Fibroblast of gingiva (primary cell): ENCODE results near the gene HNRNPUL1.
"Not testable (repeated sequence)": the region's sequence is repeated elsewhere in the genome, so short reads cannot be mapped to it uniquely, and the experiment has no call there.

Experiments
- DNase-seq: peaks from one replicate; pipeline ENCODE4 v3.0.0-alpha.2; 2011; ENCODE audit warnings: low read depth

HNRNPUL1 gene

GRCh38 chr19:41263850-41264580 is at the start of gene HNRNPUL1:
TSS of gene HNRNPUL1 (plus strand) at chr19:41264372. CDS start at chr19:41264504, 132 bp downstream.
- peak; percentile 100 for DNase-seq

- no peak for DNase-seq
These were observed 46.4 kb upstream of the HNRNPUL1 start for GRCh38 chr19:41217741-41218140.

- DNase-seq, result no peak
These were observed 45.9 kb upstream of the HNRNPUL1 start for GRCh38 chr19:41218249-41218614.

GRCh38 chr19:41218615-41219507 is 45.3 kb upstream of the HNRNPUL1 start, which contains the start of gene AXL:
TSS of gene AXL (plus strand) at chr19:41219223. CDS start at chr19:41219393, 170 bp downstream.
- DNase-seq, result peak; percentile 95

GRCh38 chr19:41219924-41220567 is 44.1 kb upstream of the HNRNPUL1 start:
- DNase-seq, result peak; percentile 74

GRCh38 chr19:41220811-41221210 is 43.4 kb upstream of the HNRNPUL1 start:
- DNase-seq, result no peak

- no peak for DNase-seq
These were observed 42.5 kb upstream of the HNRNPUL1 start for GRCh38 chr19:41221514-41222205.

GRCh38 chr19:41222240-41222639 is 41.9 kb upstream of the HNRNPUL1 start:
- no peak for DNase-seq

- peak; percentile 53 for DNase-seq
These were observed 40.5 kb upstream of the HNRNPUL1 start for GRCh38 chr19:41223431-41224234.

GRCh38 chr19:41224632-41225031 is 39.5 kb upstream of the HNRNPUL1 start:
- DNase-seq, result no peak

- DNase-seq, result peak; percentile 99
These were observed 38.7 kb upstream of the HNRNPUL1 start for GRCh38 chr19:41225238-41226052.

GRCh38 chr19:41226053-41226873 is 37.9 kb upstream of the HNRNPUL1 start:
- peak; percentile 89 for DNase-seq

- DNase-seq, result no peak
These were observed 37.2 kb upstream of the HNRNPUL1 start for GRCh38 chr19:41226874-41227390.

- no peak for DNase-seq
These were observed 35.7 kb upstream of the HNRNPUL1 start for GRCh38 chr19:41228486-41228885.

- not testable (repeated sequence) for DNase-seq
These were observed 34.8 kb upstream of the HNRNPUL1 start for GRCh38 chr19:41229338-41229737.

GRCh38 chr19:41230067-41230857 is 33.9 kb upstream of the HNRNPUL1 start:
- no peak for DNase-seq

GRCh38 chr19:41232686-41233085 is 31.5 kb upstream of the HNRNPUL1 start:
- DNase-seq, result no peak

- DNase-seq, result no peak
These were observed 30.4 kb upstream of the HNRNPUL1 start for GRCh38 chr19:41233748-41234240.
